Measurements from ENCODE around the gene AKAIN1. TPM values are rescaled to one million over a fixed set of nuclear protein-coding genes. Genes with fewer than 3 reads are reported as not detected.

Gene AKAIN1
- total RNA-seq, 1 donor = not detected

DNA sequence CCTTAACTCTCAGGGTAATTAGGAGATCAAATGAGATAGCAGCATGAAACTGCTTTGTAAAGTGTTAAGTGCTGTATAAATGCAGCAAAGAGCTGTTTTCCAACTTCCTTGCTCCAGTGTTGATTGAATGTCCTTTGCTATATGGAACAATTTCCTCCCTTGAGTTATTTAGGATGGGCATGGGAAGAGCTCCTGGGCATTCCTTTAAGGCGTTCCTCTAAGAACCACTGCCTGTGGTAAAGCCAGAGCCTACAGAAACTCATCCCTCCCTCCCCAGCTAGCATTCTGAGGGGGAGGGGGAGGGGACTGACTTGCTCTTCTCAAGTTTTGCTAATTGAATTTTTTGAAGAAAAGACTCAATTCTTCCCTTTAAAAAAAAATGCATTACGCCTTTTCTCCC, 1.4 kb downstream of the AKAIN1 start:
- H3K9me3 ChIP-seq (ENCODE audit: low read depth, low read length) = no peaks in the 10 kb centered on the region
- DNase-seq (ENCODE audit: insufficient read length, low spot score, missing footprints) = no peak
- TF ChIP-seq, protein P1, sequence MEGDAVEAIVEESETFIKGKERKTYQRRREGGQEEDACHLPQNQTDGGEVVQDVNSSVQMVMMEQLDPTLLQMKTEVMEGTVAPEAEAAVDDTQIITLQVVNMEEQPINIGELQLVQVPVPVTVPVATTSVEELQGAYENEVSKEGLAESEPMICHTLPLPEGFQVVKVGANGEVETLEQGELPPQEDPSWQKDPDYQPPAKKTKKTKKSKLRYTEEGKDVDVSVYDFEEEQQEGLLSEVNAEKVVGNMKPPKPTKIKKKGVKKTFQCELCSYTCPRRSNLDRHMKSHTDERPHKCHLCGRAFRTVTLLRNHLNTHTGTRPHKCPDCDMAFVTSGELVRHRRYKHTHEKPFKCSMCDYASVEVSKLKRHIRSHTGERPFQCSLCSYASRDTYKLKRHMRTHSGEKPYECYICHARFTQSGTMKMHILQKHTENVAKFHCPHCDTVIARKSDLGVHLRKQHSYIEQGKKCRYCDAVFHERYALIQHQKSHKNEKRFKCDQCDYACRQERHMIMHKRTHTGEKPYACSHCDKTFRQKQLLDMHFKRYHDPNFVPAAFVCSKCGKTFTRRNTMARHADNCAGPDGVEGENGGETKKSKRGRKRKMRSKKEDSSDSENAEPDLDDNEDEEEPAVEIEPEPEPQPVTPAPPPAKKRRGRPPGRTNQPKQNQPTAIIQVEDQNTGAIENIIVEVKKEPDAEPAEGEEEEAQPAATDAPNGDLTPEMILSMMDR (IDR thresholded peaks at IDR 0.05; ENCODE audit: extremely low read depth, low read depth, low read length) = no peak
- H3K27ac ChIP-seq (ENCODE audit: low read depth, low read length) = no peak overlapping the region
- H3K27me3 ChIP-seq (ENCODE audit: insufficient read depth, low read length) = no peaks in the 10 kb centered on the region
- H4K20me1 ChIP-seq (ENCODE audit: insufficient read depth, low read length) = no peaks in the 10 kb centered on the region
- no peaks in the 10 kb centered on the region for H3K36me3 ChIP-seq (ENCODE audit: insufficient read depth, low read length)
- H3K4me2 ChIP-seq (ENCODE audit: insufficient read depth, low read length) = no peak overlapping the region
- H3K79me2 ChIP-seq (ENCODE audit: insufficient read depth, low read length) = no peaks in the 10 kb centered on the region
- no peak overlapping the region for H2AFZ ChIP-seq (ENCODE audit: low read length)
- H3K4me3 ChIP-seq (ENCODE audit: insufficient read depth, low read length) = no peak overlapping the region
- no peaks in the 10 kb centered on the region for H3K4me1 ChIP-seq (ENCODE audit: insufficient read depth, low read length)

DNA sequence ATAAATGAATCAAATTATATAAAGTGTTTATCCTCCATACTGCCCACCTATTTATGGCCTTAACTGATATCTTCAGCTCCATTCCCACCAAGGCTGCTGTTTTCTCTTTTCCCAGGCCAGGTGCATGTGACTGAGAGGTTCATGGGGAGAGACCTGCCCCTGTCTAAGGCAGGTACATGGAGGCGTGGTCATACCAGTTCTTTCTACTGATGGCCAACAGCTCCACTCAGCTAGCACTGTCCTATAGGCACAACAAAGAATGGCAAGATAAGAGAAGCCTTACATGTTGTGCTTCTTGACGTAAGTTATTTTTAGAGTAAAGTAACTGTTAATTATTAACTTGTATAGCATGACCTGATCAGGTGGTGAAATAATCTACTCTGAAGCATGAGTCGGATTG, 16.8 kb downstream of the AKAIN1 start:
- Histone ChIP-seq H3K36me3 (ENCODE audit: insufficient read depth, low read length) (no peaks in the 10 kb centered on the region), H3K27me3 (ENCODE audit: insufficient read depth, low read length) (no peaks in the 10 kb centered on the region), H3K9me3 (ENCODE audit: low read depth, low read length) (peaks cover 5% of the 10 kb centered on the region), H3K4me1 (ENCODE audit: insufficient read depth, low read length) (no peaks in the 10 kb centered on the region), H4K20me1 (ENCODE audit: insufficient read depth, low read length) (no peaks in the 10 kb centered on the region), H3K4me2 (ENCODE audit: insufficient read depth, low read length) (no peak overlapping the region), H3K4me3 (ENCODE audit: insufficient read depth, low read length) (no peak overlapping the region), H3K79me2 (ENCODE audit: insufficient read depth, low read length) (no peaks in the 10 kb centered on the region), H3K27ac (ENCODE audit: low read depth, low read length) (no peak overlapping the region), H2AFZ (ENCODE audit: low read length) (no peak overlapping the region)
- TF ChIP-seq, protein P1 (IDR thresholded peaks at IDR 0.05; ENCODE audit: extremely low read depth, low read depth, low read length) = no peak
- no peak for DNase-seq (ENCODE audit: insufficient read length, low spot score, missing footprints)

DNA sequence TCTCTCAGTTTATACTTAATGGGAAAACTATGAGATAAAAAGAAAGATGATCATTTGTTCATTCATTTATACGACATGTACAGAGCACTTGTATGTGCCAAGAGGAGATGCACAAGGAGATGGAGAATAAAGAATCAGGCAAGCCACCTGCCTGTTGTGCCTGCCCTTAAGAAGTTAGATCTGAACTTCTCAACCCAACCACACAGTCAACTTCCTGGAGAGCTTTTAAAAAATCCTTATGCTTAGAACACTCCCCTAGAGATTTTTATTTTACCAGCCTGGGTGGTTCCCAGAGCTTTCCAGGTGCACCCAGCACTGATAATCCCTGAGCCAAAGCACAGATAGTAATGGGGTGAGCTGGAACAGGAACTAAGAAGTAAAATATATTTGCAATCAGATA, 18.5 kb downstream of the AKAIN1 start:
- H2AFZ ChIP-seq (ENCODE audit: low read length) = no peak overlapping the region
- H3K79me2 ChIP-seq (ENCODE audit: insufficient read depth, low read length) = no peaks in the 10 kb centered on the region
- H3K4me2 ChIP-seq (ENCODE audit: insufficient read depth, low read length) = no peak overlapping the region
- no peaks in the 10 kb centered on the region for H4K20me1 ChIP-seq (ENCODE audit: insufficient read depth, low read length)
- TF ChIP-seq, protein P1 (IDR thresholded peaks at IDR 0.05; ENCODE audit: extremely low read depth, low read depth, low read length) = no peak
- no peak for DNase-seq (ENCODE audit: insufficient read length, low spot score, missing footprints)
- no peaks in the 10 kb centered on the region for H3K27me3 ChIP-seq (ENCODE audit: insufficient read depth, low read length)
- no peak overlapping the region for H3K27ac ChIP-seq (ENCODE audit: low read depth, low read length)
- no peak overlapping the region for H3K4me3 ChIP-seq (ENCODE audit: insufficient read depth, low read length)
- no peaks in the 10 kb centered on the region for H3K4me1 ChIP-seq (ENCODE audit: insufficient read depth, low read length)
- no peaks in the 10 kb centered on the region for H3K36me3 ChIP-seq (ENCODE audit: insufficient read depth, low read length)
- H3K9me3 ChIP-seq (ENCODE audit: low read depth, low read length) = peaks cover 5% of the 10 kb centered on the region

DNA sequence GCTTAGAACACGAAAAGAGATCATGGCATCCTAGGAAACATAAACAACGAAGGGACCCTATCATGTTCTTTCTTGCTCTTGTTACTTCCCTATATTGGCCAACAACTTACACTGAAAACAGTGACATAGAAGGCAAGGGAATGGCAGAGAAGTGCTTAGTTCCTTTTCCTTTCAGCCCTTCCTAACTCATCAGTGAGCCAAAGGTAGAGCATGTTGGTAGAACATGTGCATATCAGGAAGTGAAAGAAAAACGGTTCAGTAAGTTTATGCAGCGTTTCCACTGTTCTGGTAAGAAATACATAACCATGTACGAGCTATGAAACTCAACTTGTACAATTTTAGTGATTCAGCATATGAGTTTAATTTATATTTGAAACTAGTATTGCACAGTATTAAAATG, 21.7 kb downstream of the AKAIN1 start:
- Histone ChIP-seq H4K20me1 (ENCODE audit: insufficient read depth, low read length) (no peaks in the 10 kb centered on the region), H3K27me3 (ENCODE audit: insufficient read depth, low read length) (no peaks in the 10 kb centered on the region), H3K27ac (ENCODE audit: low read depth, low read length) (no peak overlapping the region), H2AFZ (ENCODE audit: low read length) (no peak overlapping the region), H3K4me1 (ENCODE audit: insufficient read depth, low read length) (no peaks in the 10 kb centered on the region), H3K4me3 (ENCODE audit: insufficient read depth, low read length) (no peak overlapping the region), H3K36me3 (ENCODE audit: insufficient read depth, low read length) (no peaks in the 10 kb centered on the region), H3K9me3 (ENCODE audit: low read depth, low read length) (no peaks in the 10 kb centered on the region), H3K4me2 (ENCODE audit: insufficient read depth, low read length) (no peak overlapping the region), H3K79me2 (ENCODE audit: insufficient read depth, low read length) (no peaks in the 10 kb centered on the region)
- DNase-seq (ENCODE audit: insufficient read length, low spot score, missing footprints) = no peak
- TF ChIP-seq, protein P1 (IDR thresholded peaks at IDR 0.05; ENCODE audit: extremely low read depth, low read depth, low read length) = no peak

All from osteoblast (primary cell).